GM19467 (cell line): ENCODE results near the gene CLDN6.

ENCODE experiments used
- ATAC-seq: cut with Tn5 transposase; IDR thresholded peaks from one replicate; pipeline ENCODE4 v1.9.1; 2021; ENCODE audit warnings: mild to moderate bottlenecking, moderate library complexity; ENCODE audit not compliant: unreplicated experiment

The CLDN6 gene

GRCh38 chr16:3015865-3016521 is 2.0 kb downstream of the CLDN6 start:
- no peak for ATAC-seq

- no peak for ATAC-seq
Observed at GRCh38 chr16:3014971-3015370, 3.0 kb downstream of the CLDN6 start.

- ATAC-seq, result no peak
Observed at GRCh38 chr16:3013998-3014690, 3.8 kb downstream of the CLDN6 start.

GRCh38 chr16:3013491-3013951 is 4.5 kb downstream of the CLDN6 start:
- ATAC-seq, result no peak

DNA sequence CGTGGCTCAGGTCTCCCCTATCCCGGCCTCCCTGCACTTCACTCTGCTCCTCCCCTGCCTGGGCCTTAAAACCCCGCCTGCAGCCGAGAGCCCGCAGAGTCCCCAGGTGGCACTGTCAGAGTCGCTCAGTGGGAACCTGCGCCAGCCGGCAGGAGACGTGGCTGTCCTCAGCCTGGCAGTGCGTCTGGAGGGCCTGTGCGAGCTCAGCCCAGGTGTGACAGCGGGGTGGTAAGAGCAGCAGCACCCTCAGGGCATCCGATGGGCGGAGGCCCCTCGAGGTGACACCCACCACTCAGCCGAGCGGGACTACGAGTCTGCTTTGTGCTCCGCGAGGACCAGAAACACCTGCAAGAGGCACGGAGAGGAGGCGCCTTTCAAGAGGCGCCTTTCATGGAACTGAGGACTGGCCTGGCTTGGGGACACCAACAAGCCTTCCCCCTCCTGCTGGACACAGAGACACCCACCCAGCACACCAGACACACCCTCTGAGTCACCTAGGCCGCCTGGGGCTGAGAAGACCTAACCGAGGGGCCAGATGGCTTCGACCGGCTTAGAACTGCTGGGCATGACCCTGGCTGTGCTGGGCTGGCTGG is 5.1 kb downstream of the CLDN6 start, which contains the start of gene CLDN9:
Gene CLDN9 (plus strand): TSS at position 96 of the 593 bp plus-strand sequence. CDS start 440 bp downstream, at position 536.
- no peak for ATAC-seq

DNA sequence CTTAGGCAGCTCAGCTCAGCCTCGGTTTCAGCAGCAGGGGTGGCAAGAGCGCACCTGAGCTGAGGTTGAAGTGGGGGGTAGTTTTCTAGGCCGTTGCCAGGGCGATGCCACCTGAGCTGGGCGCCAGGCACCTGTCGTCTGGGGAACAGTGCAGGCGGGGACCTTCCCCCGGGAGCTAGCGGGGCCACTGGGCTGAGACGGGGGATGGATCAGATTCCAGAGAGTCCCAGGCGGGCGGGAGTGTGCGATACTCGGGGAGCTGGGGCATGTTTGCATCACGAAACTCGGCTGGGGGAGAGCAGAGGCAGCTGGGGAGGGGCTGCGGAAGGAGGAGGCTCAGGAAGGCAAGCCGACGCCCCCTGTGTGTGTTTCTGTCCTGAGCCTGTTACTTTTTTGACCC is 5.7 kb downstream of the CLDN6 start:
- ATAC-seq, result no peak

DNA sequence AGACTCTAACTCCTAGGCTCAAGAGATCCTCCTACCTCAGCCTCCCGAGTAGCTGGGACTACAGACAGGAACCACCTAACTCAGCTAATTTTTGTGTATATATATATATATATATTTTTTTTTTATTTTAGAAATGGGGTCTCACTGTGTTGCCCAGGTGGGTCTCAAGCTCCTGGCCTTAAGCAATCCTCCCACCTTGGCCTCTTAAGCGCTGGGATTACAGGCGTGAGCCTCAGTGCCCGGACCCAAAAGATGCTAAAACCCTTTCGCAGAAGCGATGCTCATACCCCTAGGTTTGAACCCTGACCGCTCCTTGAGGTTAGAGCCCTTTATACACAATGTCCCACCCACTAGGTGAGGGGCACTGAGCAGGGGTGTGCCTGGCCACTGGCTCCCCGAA is 7.5 kb downstream of the CLDN6 start:
- ATAC-seq, result no peak

- ATAC-seq, result no peak
Observed at GRCh38 chr16:3009568-3010390, 8.2 kb downstream of the CLDN6 start.

DNA sequence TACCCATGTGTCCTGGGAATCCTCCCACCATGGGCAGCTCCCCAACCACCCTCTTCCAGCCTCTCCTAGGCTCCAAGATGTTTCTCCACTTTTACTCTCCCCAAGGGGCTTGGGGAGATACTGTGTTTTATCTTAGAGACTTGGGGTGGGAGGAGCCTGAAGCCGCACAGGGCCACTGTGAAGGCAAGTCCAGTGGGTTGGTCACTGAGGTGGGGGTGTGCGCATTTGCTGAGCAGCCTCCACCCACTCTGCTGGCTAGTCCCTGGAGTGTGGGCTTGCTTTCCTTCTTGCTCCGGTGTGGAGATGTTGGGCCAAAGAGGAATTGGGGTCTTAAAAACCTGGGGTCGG is 9.3 kb downstream of the CLDN6 start:
- ATAC-seq, result no peak

DNA sequence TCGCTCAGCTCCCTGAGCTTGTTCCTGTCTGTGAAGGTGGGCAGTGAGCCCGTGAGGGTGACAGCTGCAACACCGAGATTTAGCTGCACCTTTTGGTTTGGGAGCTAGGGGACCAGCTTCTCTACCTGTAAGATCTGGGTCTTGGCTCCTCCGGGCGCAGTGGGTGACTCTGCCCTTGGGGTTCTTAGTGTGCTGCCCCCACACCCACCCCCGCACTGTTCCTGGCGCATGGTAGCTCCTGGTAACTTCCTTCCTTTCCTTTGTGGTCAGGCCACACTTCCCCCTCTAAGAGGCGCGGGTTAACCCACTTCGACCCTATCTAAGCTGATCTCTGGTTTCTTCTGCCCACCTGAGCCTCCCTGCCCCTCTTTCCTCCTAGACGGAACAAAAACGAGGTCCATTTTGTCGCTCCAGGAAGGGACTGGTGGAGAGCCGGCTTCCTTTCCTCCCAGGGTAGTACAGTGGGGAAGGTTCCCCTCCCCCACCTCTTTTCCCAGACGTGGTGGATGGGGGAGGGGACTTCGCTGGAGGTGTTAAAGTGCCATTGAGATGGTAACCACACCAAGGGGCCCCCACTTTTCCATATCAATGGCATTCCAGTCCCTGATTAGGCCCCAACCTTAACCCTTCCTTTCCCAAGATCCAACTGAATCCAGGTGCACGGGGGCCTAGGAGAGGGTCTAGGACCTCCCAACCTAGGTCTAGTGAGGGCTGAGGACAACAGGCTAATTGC is 9.9 kb downstream of the CLDN6 start:
- ATAC-seq, result no peak

DNA sequence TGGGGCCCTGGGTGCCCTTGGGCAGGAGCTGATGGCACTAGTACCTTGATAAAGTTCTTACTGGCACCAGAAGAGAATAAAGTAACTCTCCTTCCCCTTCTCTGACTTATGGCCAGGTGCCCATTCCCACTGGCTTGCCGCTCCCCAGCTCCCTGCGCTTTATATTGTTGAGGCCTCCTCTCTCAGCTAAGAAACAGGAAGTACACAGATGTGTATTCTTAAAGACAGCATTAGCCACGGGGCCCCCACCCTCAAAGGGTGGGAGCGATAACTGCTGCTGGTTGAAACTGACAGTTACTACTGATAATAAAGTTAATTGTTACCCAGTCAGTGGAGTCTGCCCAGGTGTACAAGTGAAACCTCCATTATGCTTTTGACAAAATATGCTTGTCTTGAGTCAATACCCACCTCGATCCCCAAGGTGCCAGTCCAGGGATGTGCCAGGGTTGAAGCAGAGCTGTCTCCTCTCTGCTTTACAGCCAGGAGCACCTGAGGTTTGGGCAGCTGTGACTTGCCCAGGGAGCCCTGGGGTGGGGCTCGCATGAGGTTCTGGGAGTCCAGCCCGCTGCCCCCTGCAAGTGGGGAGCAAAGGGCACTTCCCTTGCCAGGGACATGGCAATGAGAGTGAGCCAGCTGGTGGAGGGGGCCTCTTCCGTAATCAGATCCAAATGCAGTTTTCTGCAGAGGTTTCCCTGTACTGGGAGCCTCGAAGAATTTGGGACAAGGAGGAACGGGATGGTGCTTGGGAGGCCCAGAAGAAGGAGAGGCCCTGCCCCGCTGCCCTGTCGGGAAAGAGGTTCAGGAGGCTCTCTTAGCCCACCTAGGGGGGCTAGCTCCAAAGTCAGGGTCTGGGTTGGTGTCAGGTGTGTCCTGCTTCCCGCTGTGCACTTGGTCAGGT is 10.7 kb downstream of the CLDN6 start:
- ATAC-seq, result no peak

GRCh38 chr16:3004781-3005284 is 13.2 kb downstream of the CLDN6 start:
- ATAC-seq, result no peak

GRCh38 chr16:3004319-3004718 is 13.7 kb downstream of the CLDN6 start:
- peak; percentile 9 for ATAC-seq

- peak; percentile 92 for ATAC-seq
Observed at GRCh38 chr16:3003582-3004270, 14.3 kb downstream of the CLDN6 start.

GRCh38 chr16:3001316-3001715 is 16.7 kb downstream of the CLDN6 start:
- no peak for ATAC-seq

- no peak for ATAC-seq
Observed at GRCh38 chr16:3000540-3000939, 17.4 kb downstream of the CLDN6 start.

DNA sequence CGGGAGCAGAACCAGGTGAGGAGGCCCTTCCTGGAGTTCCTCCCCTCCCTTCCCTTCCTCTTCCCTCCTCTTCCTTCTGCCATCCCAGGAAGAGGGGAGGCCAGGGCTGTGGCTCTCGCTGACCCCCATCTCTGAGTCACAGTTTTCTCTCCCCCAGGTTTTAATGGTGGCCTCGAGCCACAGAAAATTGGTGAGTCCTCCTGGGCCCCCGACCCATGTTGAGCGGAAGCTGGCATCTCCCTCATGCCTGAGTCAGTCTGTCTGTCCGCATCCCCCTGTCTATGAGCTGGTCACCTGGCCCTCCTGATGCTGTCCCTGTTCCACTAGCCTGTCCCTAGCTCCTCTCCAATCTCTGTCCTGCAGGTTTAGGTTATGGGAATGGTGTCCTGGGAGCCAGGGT is 18.1 kb downstream of the CLDN6 start:
- no peak for ATAC-seq

DNA sequence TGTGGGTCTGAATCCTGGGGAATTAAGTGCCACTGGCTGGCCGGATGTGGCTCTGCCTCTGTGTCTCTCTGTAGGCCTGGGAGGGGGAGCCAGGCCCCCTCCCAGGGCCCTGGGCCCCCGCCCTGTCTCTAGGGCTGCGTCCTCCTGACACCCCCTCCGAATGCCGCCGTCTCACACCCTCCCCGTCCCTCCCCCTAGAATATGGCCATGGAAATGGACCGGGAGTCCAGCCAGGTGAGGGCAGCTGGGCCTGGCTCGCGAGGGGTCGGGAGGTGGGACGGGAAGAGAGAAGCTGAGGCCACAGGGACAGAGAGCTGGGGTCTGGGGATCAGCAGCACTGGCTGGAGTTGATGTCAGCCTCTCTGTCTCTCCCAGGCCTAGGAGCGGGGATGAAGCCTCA is 21.7 kb downstream of the CLDN6 start:
- no peak for ATAC-seq
